SU-DHL-6 (cell line): ENCODE data around the gene PGLYRP3.

Source experiments
- EZH2phosphoT487 ChIP-seq: fragments of 200-600 bp; sonication (generic), shearing (Covaris generic); conservative IDR thresholded peaks from 2 replicates; pipeline ENCODE4 v1.6.1; 2018; ENCODE audit warnings: mild to moderate bottlenecking, antibody characterized with exemption, low read length, moderate library complexity, mixed read lengths
- TF ChIP-seq, protein P1 (sequence below): fragments of 200-600 bp; sonication (generic); IDR thresholded peaks from one replicate; pipeline ENCODE4 v1.5.1; 2017; ENCODE audit warnings: antibody characterized with exemption, mild to moderate bottlenecking, low read length, moderate library complexity; ENCODE audit not compliant: insufficient read depth, poor library complexity, severe bottlenecking

- TF ChIP-seq, protein P1, sequence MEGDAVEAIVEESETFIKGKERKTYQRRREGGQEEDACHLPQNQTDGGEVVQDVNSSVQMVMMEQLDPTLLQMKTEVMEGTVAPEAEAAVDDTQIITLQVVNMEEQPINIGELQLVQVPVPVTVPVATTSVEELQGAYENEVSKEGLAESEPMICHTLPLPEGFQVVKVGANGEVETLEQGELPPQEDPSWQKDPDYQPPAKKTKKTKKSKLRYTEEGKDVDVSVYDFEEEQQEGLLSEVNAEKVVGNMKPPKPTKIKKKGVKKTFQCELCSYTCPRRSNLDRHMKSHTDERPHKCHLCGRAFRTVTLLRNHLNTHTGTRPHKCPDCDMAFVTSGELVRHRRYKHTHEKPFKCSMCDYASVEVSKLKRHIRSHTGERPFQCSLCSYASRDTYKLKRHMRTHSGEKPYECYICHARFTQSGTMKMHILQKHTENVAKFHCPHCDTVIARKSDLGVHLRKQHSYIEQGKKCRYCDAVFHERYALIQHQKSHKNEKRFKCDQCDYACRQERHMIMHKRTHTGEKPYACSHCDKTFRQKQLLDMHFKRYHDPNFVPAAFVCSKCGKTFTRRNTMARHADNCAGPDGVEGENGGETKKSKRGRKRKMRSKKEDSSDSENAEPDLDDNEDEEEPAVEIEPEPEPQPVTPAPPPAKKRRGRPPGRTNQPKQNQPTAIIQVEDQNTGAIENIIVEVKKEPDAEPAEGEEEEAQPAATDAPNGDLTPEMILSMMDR = no peak
- no peak for TF ChIP-seq EZH2phosphoT487
These were observed 59.1 kb downstream of the PGLYRP3 start for GRCh38 chr1:153253693-153254092.
